Hepatocyte (in vitro differentiated cells): ENCODE data around the gene NKD1. TPM values are rescaled to one million over a fixed set of nuclear protein-coding genes. Genes with fewer than 3 reads are reported as not detected.

Experiments used
- DNase-seq: peaks from one replicate; pipeline ENCODE4 v3.0.0-alpha.2; 2016; ENCODE audit warnings: low spot score
- H2AFZ ChIP-seq: fragments of 200-600 bp; sonication (generic); 2 replicates; pipeline ENCODE4 v1.6.0; 2016; ENCODE audit warnings: antibody characterized with exemption, mild to moderate bottlenecking
- H3K27ac ChIP-seq: fragments of 200-600 bp; sonication (generic); 2 replicates; pipeline ENCODE4 v1.5.1; 2016; ENCODE audit warnings: mild to moderate bottlenecking
- H3K27me3 ChIP-seq: fragments of 200-600 bp; sonication (generic); 2 replicates; pipeline ENCODE4 v1.6.1; 2016
- H3K36me3 ChIP-seq: fragments of 200-600 bp; sonication (generic); replicated peaks from 2 replicates; pipeline ENCODE4 v1.5.1; 2016; ENCODE audit warnings: low read depth; ENCODE audit not compliant: insufficient read depth
- H3K4me1 ChIP-seq: fragments of 200-600 bp; sonication (generic); 2 replicates; pipeline ENCODE4 v1.5.1; 2016; ENCODE audit warnings: mild to moderate bottlenecking, moderate library complexity; ENCODE audit not compliant: insufficient read depth
- H3K4me2 ChIP-seq: fragments of 200-600 bp; sonication (generic); 2 replicates; pipeline ENCODE4 v1.6.0; 2016
- H3K4me3 ChIP-seq: fragments of 200-600 bp; sonication (generic); 2 replicates; pipeline ENCODE4 v1.5.1; 2016; ENCODE audit warnings: mild to moderate bottlenecking
- H3K79me2 ChIP-seq: fragments of 200-600 bp; sonication (generic); 2 replicates; pipeline ENCODE4 v1.6.0; 2017; ENCODE audit warnings: mild to moderate bottlenecking
- H3K9me2 ChIP-seq: fragments of 200-600 bp; sonication (generic); replicated peaks from 2 replicates; pipeline ENCODE4 v1.6.0; 2017; ENCODE audit warnings: mild to moderate bottlenecking; ENCODE audit not compliant: insufficient read depth
- H3K9me3 ChIP-seq: fragments of 200-600 bp; sonication (generic); 2 replicates; pipeline ENCODE4 v1.5.1; 2016; ENCODE audit warnings: low read depth, mild to moderate bottlenecking
- H4K20me1 ChIP-seq: fragments of 200-600 bp; sonication (generic); 2 replicates; pipeline ENCODE4 v1.6.0; 2016; ENCODE audit warnings: mild to moderate bottlenecking; ENCODE audit not compliant: insufficient read depth, poor library complexity, severe bottlenecking
- EZH2 ChIP-seq: fragments of 200-600 bp; sonication (generic); IDR thresholded peaks from 2 replicates; pipeline ENCODE4 v1.6.1; 2016; ENCODE audit warnings: antibody characterized with exemption, mild to moderate bottlenecking, borderline replicate concordance
- EZH2phosphoT487 ChIP-seq: fragments of 200-600 bp; sonication (generic); IDR thresholded peaks from one replicate; pipeline ENCODE4 v1.6.1; 2018; ENCODE audit warnings: antibody characterized with exemption, mild to moderate bottlenecking, low read depth, moderate library complexity; ENCODE audit not compliant: unreplicated experiment, severe bottlenecking
- WGBS: methylation state at CpG from one replicate; pipeline ENCODE4 v1.1.6; 2016; ENCODE audit warnings: low lambda C conversion rate; ENCODE audit errors: missing lambda C conversion rate; 5-methylcytosine and 5-hydroxymethylcytosine counted together
- polyA plus RNA-seq: library from polyadenylated mRNA; unstranded; fragments of >200 nt; fragmentation: Nextera tagmentation; extraction: Ambion mirVana; gene quantifications from 2 replicates; pipeline ENCODE4 v1.2.1, GENCODE V29; 2016
- total RNA-seq: library from RNA; depleted of rRNA; stranded (reverse); fragments of >200 nt; gene quantifications from 2 replicates; pipeline ENCODE4 v1.2.3, GENCODE V29; 2014
- TF ChIP-seq, protein P1 (sequence below): fragments of 200-600 bp; sonication (generic); IDR thresholded peaks from 2 replicates; pipeline ENCODE4 v1.5.1; 2016; ENCODE audit warnings: antibody characterized with exemption, mild to moderate bottlenecking; ENCODE audit not compliant: poor library complexity

NKD1 gene
- total and polyA plus RNA-seq, 2 experiments from 2014 or later = 5.9 to 26.3 TPM

DNA sequence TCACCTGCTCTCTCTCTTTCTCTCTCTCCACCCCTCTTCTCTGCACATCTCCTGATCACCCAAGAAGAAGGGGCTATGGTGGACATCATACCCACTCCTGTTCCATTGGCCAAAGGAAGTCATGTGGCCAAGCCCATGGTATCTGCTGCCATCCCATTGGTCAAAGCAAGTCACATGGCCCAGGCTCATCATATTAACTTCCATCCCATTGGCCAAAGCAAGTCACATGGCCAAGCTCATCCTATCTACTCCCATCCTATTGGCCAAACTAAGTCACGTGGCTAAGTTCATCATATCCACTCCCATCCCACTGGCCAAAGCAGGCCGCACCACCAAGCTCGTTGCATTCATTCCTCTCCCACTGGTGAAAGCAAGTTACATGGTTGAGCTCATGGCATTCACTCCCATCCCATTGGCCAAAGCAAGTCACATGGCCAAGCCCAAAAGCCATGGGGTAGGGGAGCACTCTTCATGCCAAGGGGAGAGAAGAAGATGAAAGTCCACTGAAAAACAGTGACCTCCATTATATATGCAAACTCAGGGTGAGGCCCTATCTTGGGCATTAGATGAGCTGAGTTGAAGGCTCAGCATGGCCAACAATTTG lies 103.7 kb downstream of the NKD1 start:
- TF ChIP-seq EZH2 (no peak), EZH2phosphoT487 (no peak)
- TF ChIP-seq, protein P1, sequence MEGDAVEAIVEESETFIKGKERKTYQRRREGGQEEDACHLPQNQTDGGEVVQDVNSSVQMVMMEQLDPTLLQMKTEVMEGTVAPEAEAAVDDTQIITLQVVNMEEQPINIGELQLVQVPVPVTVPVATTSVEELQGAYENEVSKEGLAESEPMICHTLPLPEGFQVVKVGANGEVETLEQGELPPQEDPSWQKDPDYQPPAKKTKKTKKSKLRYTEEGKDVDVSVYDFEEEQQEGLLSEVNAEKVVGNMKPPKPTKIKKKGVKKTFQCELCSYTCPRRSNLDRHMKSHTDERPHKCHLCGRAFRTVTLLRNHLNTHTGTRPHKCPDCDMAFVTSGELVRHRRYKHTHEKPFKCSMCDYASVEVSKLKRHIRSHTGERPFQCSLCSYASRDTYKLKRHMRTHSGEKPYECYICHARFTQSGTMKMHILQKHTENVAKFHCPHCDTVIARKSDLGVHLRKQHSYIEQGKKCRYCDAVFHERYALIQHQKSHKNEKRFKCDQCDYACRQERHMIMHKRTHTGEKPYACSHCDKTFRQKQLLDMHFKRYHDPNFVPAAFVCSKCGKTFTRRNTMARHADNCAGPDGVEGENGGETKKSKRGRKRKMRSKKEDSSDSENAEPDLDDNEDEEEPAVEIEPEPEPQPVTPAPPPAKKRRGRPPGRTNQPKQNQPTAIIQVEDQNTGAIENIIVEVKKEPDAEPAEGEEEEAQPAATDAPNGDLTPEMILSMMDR = no peak
- H3K4me1 ChIP-seq = no peaks in the 10 kb centered on the region
- H3K36me3 ChIP-seq = no peaks in the 10 kb centered on the region
- WGBS = 98% methylated on average over 3 of the region's 3 CpGs
- H3K79me2 ChIP-seq = no peaks in the 10 kb centered on the region
- H3K27me3 ChIP-seq = no peaks in the 10 kb centered on the region
- no peak for DNase-seq
- no peak overlapping the region for H3K4me2 ChIP-seq
- no peak overlapping the region for H3K4me3 ChIP-seq
- no peak overlapping the region for H2AFZ ChIP-seq
- no peak overlapping the region for H3K27ac ChIP-seq
- H4K20me1 ChIP-seq = no peaks in the 10 kb centered on the region
- no peaks in the 10 kb centered on the region for H3K9me2 ChIP-seq
- H3K9me3 ChIP-seq = no peaks in the 10 kb centered on the region

DNA sequence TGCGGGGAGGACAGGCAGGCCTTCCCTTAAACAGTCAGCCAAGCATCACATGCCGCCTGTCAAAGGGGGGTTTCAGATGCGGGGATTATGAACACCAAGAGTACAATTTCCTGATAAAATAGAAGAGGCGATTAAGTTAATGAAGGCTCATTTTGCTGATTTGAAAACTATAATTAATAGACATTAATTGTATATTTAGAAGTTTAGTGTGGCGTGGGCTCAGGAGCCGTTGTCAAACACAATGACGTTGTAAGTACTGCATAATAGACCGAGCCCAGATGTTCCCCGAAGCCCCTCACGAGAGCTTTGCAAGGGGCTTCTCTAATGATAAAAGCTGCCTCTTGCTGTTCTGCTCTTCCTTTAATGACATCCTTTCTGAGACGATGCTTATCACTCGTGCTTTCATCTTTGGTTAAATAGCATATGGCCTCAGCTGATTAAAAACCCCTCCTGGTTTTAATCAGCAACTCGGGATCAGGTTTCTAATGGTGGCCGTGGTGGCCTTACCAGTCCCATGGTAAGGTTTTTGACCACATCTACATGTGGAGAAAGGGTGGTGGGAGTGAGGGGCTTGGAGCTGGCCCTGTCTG lies 104.7 kb downstream of the NKD1 start:
- Histone ChIP-seq H4K20me1 (no peaks in the 10 kb centered on the region), H3K36me3 (no peaks in the 10 kb centered on the region), H3K27ac (no peak overlapping the region), H3K4me1 (no peaks in the 10 kb centered on the region), H3K9me2 (no peaks in the 10 kb centered on the region), H3K4me3 (no peak overlapping the region), H3K4me2 (no peak overlapping the region), H3K79me2 (no peaks in the 10 kb centered on the region), H3K27me3 (no peaks in the 10 kb centered on the region), H2AFZ (no peak overlapping the region), H3K9me3 (no peaks in the 10 kb centered on the region)
- no peak for DNase-seq
- TF ChIP-seq EZH2 (no peak), EZH2phosphoT487 (no peak)
- TF ChIP-seq, protein P1 = no peak
- WGBS = 38% methylated on average over 14 of the region's 14 CpGs

DNA sequence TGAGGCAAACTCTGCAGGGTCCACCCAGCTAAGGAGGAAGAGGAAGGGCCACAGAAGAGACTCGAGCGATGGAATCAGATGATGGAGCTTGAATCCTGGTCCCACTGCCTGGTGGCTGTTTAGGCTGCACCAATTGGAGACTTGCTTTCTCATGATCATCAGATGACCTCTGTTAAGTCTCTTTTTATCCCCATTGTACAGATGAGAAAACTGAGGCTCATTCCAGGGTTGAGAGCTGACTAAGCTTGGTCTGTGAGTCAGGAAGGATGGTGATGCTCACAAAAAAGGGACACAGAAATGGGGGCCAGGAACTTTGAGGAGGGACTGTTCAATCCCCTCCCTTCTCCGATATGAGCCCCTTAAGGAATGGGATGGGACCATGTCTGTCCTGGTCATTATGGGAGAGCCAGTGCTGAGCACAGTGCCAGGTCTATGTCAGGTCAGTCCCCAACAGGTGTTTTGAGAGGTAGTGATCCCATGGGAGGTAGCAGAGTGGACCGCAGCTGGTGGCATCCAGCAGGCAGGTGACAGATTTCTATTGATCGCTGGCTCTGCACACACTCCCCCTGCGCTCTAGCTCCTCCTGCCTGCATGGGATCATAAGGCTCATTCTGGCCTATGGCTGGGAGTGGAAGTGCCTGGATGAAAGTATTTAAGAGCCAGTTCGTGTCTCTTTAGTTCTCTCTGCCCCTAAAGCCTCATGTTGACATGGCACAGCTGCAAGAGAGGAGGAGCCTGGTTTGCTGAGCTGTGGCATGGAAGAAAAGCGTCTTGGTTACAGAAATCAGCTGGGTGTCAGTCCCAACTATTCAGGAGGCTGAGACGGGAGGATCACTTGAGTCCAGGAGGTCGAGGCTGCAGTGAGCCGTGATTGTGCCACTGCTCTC lies 105.7 kb downstream of the NKD1 start:
- no peaks in the 10 kb centered on the region for H4K20me1 ChIP-seq
- no peaks in the 10 kb centered on the region for H3K36me3 ChIP-seq
- no peaks in the 10 kb centered on the region for H3K27me3 ChIP-seq
- no peak overlapping the region for H3K4me2 ChIP-seq
- no peak overlapping the region for H3K27ac ChIP-seq
- TF ChIP-seq EZH2 = no peak
- TF ChIP-seq EZH2phosphoT487 = no peak
- TF ChIP-seq, protein P1 = no peak
- H3K9me3 ChIP-seq = no peaks in the 10 kb centered on the region
- 80% methylated on average over 11 of the region's 11 CpGs for WGBS
- H3K9me2 ChIP-seq = no peaks in the 10 kb centered on the region
- H2AFZ ChIP-seq = no peak overlapping the region
- H3K79me2 ChIP-seq = no peaks in the 10 kb centered on the region
- no peaks in the 10 kb centered on the region for H3K4me1 ChIP-seq
- no peak for DNase-seq
- no peak overlapping the region for H3K4me3 ChIP-seq
